PC-9 (cell line): ENCODE data around the gene SCT. TPM values are rescaled to one million over a fixed set of nuclear protein-coding genes. Genes with fewer than 3 reads are reported as not detected.
"Not testable (repeated sequence)": the region's sequence is repeated elsewhere in the genome, so short reads cannot be mapped to it uniquely, and the experiment has no call there.

ENCODE experiments used
- BruUV-seq: library from RNA; stranded (reverse); fragments of 400-500 nt; replicated peaks from 2 replicates; lab custom pipeline; 2021; lab: Mats Ljungman, UMichigan
- CTCF ChIA-PET: fragments of 300-600 bp; sonication (Branson Sonifier 250); formaldehyde crosslinking; loops from one replicate; lab custom pipeline; 2022; ENCODE audit warnings: antibody characterized with exemption; lab: Charles Lee
- POLR2A ChIA-PET: fragments of 300-600 bp; sonication (Branson Sonifier 250); formaldehyde crosslinking; loops from one replicate; lab custom pipeline; 2022; ENCODE audit warnings: antibody characterized with exemption; ENCODE audit not compliant: unreplicated experiment; lab: Charles Lee
- DNase-seq, 2 experiments: peaks; one replicate each; pipeline versions ENCODE4 v3.0.0 to v3.0.0-alpha.2; 2015 to 2022; ENCODE audit warnings: mixed read lengths in 1 of 2
- H2AFZ ChIP-seq: fragments of 200-600 bp; sonication (generic); 2 replicates; pipeline ENCODE4 v1.8.1; 2017; ENCODE audit warnings: antibody characterized with exemption
- H3F3A ChIP-seq: fragments of 200-600 bp; sonication (generic); 2 replicates; pipeline ENCODE4 v1.8.1; 2017; ENCODE audit warnings: antibody characterized with exemption, mild to moderate bottlenecking, low read depth; ENCODE audit not compliant: insufficient read depth
- H3K27ac ChIP-seq: fragments of 200-600 bp; sonication (generic); 2 replicates; pipeline ENCODE4 v1.6.1; 2016; ENCODE audit warnings: mixed run types
- H3K27me3 ChIP-seq: fragments of 200-600 bp; sonication (generic); 2 replicates; pipeline ENCODE4 v1.6.1; 2016; ENCODE audit warnings: low read depth, mixed run types; ENCODE audit not compliant: insufficient read depth
- H3K36me3 ChIP-seq: fragments of 200-600 bp; sonication (generic); 2 replicates; pipeline ENCODE4 v1.6.1; 2016; ENCODE audit warnings: low read depth, mixed run types
- H3K4me1 ChIP-seq: fragments of 200-600 bp; sonication (generic); replicated peaks from 2 replicates; pipeline ENCODE4 v1.6.1; 2016; ENCODE audit warnings: mixed run types; ENCODE audit not compliant: insufficient read depth
- H3K4me2 ChIP-seq: fragments of 200-600 bp; sonication (generic); 2 replicates; pipeline ENCODE4 v1.6.1; 2017; ENCODE audit warnings: mixed run types
- H3K4me3 ChIP-seq: fragments of 200-600 bp; sonication (generic); 2 replicates; pipeline ENCODE4 v1.6.1; 2016; ENCODE audit warnings: mixed run types
- H3K79me2 ChIP-seq: fragments of 200-600 bp; sonication (generic); 2 replicates; pipeline ENCODE4 v1.6.1; 2017; ENCODE audit warnings: low read depth, mixed run types
- H3K9me2 ChIP-seq: fragments of 200-600 bp; sonication (generic); 2 replicates; pipeline ENCODE4 v1.8.1; 2017; ENCODE audit warnings: mild to moderate bottlenecking; ENCODE audit not compliant: insufficient read depth
- H3K9me3 ChIP-seq: fragments of 200-600 bp; sonication (generic); 2 replicates; pipeline ENCODE4 v1.8.1; 2016; ENCODE audit warnings: low read depth; ENCODE audit not compliant: insufficient read depth
- H4K20me1 ChIP-seq: fragments of 200-600 bp; sonication (generic); 2 replicates; pipeline ENCODE4 v1.8.1; 2017; ENCODE audit not compliant: insufficient read depth
- CTCF ChIP-seq: fragments of 200-600 bp; sonication (generic); conservative IDR thresholded peaks from 2 replicates; pipeline ENCODE4 v1.6.1; 2017; ENCODE audit warnings: mixed run types, antibody characterized with exemption, mild to moderate bottlenecking, moderate library complexity
- EZH2 ChIP-seq: fragments of 200-600 bp; sonication (generic); IDR thresholded peaks from 2 replicates; pipeline ENCODE4 v1.8.0; 2017; ENCODE audit warnings: antibody characterized with exemption, low read depth
- intact Hi-C: fragments of 100-400 bp; cut with micrococcal nuclease; formaldehyde crosslinking; loops from one replicate; pipeline ENCODE4 v1.10.0; 2022; ENCODE audit not compliant: unreplicated experiment
- total RNA-seq: library from RNA; stranded (reverse); gene quantifications from 2 replicates; pipeline ENCODE4 v1.2.3, GENCODE V29; 2021

The SCT gene
- total RNA-seq, 1 experiment from 2014 or later: not detected

DNA sequence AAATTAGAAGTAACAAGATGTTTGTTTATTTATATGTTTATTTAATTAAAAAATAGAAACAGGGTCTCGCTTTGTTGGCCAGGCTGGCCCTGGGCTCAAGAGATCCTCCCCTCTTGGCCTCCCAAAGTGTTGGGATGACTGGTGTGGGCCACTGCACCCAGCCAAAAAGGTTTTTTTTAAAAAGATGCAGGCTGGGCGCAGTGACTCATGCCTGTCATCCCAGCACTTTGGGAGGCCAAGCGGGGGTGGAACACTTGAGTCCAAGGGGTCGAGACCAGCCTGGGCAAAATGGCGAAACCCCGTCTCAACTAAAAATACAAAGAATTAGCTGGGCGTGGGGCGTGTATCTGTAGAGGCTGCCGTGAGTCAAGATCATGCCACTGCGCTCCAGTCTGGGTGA is 23.5 kb upstream of the SCT start:
- Histone ChIP-seq H3F3A (peaks cover 13% of the 10 kb centered on the region; the same call in 1 of the 2 replicates), H2AFZ (no peak overlapping the region), H3K9me3 (no peaks in the 10 kb centered on the region), H3K4me1 (no peaks in the 10 kb centered on the region), H4K20me1 (no peaks in the 10 kb centered on the region), H3K27ac (no peak overlapping the region), H3K36me3 (no peaks in the 10 kb centered on the region), H3K4me3 (no peak overlapping the region), H3K4me2 (no peak overlapping the region), H3K9me2 (no peaks in the 10 kb centered on the region), H3K79me2 (no peaks in the 10 kb centered on the region), H3K27me3 (no peaks in the 10 kb centered on the region)
- ChIA-PET CTCF (no interaction called here), POLR2A (no interaction called here)
- TF ChIP-seq CTCF (no peak), EZH2 (no peak)
- DNase-seq: no peak
- BruUV-seq: no TSS peak
- intact Hi-C loops: no loop called here

DNA sequence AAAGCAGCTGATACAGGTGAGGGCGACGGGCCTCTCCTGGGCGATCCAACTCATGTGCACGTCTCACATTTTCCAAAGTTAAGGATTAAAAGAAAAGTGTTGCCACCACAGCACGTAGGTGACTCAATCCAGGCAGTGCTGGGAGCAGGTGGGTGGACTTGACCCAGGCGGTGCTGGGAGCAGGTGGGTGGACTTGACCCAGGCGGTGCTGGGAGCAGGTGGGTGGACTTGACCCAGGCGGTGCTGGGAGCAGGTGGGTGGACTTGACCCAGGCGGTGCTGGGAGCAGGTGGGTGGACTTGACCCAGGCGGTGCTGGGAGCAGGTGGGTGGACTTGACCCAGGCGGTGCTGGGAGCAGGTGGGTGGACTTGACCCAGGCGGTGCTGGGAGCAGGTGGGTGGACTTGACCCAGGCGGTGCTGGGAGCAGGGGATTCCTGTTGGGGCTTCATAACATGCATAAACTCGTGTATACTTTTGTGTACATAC is 20.7 kb upstream of the SCT start:
- H4K20me1 ChIP-seq, intact Hi-C loops, H2AFZ ChIP-seq, CTCF ChIA-PET, H3K27me3 ChIP-seq, DNase-seq, H3K27ac ChIP-seq, H3K9me3 ChIP-seq, H3K4me2 ChIP-seq, H3K4me1 ChIP-seq, H3K36me3 ChIP-seq, H3K9me2 ChIP-seq, POLR2A ChIA-PET, BruUV-seq, H3K79me2 ChIP-seq, H3K4me3 ChIP-seq: not testable (repeated sequence)
- peaks cover 18% of the 10 kb centered on the region; the same call in 1 of the 2 replicates for H3F3A ChIP-seq

DNA sequence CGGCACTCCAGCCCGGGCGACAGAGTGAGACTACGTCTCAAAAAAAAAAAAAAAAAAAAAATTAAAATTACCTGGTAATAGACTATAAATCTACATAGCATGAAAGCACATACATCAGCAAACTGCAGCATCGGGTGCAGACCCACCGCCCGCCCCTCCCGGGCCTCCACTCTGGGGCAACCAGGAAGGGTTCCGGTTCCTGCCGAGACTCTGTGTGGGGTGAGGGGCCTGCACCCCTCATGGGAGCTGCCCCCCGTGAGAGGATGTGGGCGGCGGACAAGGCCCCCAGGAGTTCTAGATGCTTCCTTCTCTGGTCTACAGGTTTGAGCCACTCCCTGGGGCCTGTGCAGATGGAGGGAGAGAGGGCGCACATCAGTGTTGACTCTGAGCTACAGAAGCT is 19.2 kb upstream of the SCT start:
- POLR2A ChIA-PET: no interaction called here

More for the DNA sequence above, 19.2 kb upstream of the SCT start:
- peaks cover 23% of the 10 kb centered on the region; the same call in 1 of the 2 replicates for H3F3A ChIP-seq
- TF ChIP-seq CTCF: no peak
- no peak for TF ChIP-seq EZH2
- H3K9me3 ChIP-seq: no peaks in the 10 kb centered on the region
- no peak overlapping the region for H3K4me2 ChIP-seq
- H4K20me1 ChIP-seq: no peaks in the 10 kb centered on the region
- no peaks in the 10 kb centered on the region for H3K27me3 ChIP-seq
- H3K27ac ChIP-seq: no peak overlapping the region
- BruUV-seq: no TSS peak
- H2AFZ ChIP-seq: no peak overlapping the region
- H3K79me2 ChIP-seq: no peaks in the 10 kb centered on the region
- no peaks in the 10 kb centered on the region for H3K36me3 ChIP-seq
- no peak for DNase-seq
- intact Hi-C loops: no loop called here
- H3K9me2 ChIP-seq: no peaks in the 10 kb centered on the region
- no peaks in the 10 kb centered on the region for H3K4me1 ChIP-seq
- CTCF ChIA-PET: no interaction called here
- H3K4me3 ChIP-seq: no peak overlapping the region
